Stimulated activated CD4-positive, alpha-beta T cell treated with anti-CD3 and anti-CD28 coated beads, TNF-alpha, amount 100 ng/mL, for 48 hours (primary cell): ENCODE data around the gene LRRC4.

Source experiments
- DNase-seq, 3 donors: peaks; one replicate each; pipeline ENCODE4 v3.0.0-alpha.2; 2020; ENCODE audit warnings: low read depth in 3 of 3

The LRRC4 gene

DNA sequence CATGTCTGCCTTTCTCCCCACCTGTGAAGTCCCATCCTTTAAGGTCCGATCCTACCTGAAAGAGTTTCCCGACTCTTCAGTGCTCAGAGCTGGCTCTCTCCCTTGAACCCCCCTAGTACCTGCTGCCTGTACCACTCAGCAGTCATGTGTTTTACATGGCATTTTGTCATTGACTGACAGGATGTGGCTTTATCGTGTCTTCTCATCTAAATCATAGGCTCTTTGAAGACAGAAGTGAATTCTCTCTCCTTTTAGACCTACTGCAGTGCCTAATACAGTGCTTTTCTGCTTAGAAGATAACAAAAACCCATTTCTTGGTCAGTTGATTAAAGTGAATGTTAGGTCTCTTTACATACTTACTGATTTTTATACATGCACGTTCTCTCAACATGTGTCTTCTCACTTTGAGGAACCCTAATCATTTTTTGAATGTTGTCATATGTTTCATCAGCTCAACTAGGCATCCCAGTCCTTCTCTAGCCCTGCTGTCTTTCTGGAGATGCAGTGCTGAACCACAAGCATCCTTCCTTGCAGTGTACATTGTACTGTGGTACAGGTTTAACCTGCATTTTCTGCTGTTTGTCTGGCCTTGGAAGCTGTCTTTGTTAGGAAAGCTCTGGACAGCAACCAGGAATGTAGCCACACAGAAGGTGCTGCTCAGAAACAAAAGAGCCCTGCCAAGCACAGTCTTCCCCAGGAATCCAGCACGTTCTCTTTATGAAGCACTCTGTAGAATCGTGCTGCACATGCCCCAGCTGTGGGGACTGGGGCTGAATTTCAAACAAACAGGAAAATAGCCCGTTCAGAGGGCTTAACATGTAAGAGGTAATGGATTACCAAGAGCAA, 28.1 kb upstream of the LRRC4 start:
- no peak for DNase-seq

DNA sequence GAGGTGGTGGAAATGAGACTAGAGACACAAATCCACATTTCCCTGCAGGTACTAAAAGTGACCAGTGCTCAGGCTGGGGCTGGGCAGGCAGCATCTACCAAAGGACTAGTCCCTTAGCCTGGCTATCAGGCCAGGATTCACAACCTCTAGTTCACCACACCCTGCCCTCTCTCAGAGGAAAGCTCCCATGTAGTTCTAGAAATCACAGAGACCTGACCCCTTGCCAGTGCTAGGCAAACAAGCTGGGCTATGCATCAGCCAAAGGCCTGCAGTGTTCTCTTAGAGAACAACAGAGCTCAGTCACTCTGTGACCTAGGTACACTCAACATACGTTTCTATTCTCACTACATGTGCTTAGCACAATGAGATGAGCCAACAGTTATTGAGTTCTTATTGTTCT, 26.7 kb upstream of the LRRC4 start:
- DNase-seq, result no peak

GRCh38 chr7:128056901-128057300, 25.7 kb upstream of the LRRC4 start:
- DNase-seq, result no peak

DNA sequence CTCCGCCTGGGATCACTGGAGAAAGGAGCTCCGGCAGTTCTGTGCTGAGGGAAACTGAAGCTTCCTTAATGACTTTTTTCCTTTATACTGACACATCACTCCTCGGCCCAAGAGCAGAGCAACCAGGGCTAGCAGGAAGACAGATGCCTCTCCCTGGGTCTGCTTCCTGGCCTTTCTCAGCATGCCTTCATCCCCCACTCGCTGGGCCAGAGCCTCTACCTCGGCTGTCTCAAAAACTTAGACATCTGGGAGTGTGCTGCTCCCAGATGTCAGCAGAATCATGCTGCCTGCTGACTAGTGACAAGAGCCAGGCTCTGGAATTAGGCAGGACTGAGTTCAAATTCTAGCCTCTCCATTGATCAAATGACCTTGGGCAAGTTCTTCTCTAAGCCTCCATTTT, 24.4 kb upstream of the LRRC4 start:
- DNase-seq, result no peak

GRCh38 chr7:128054511-128054910, 23.3 kb upstream of the LRRC4 start:
- DNase-seq, result no peak

DNA sequence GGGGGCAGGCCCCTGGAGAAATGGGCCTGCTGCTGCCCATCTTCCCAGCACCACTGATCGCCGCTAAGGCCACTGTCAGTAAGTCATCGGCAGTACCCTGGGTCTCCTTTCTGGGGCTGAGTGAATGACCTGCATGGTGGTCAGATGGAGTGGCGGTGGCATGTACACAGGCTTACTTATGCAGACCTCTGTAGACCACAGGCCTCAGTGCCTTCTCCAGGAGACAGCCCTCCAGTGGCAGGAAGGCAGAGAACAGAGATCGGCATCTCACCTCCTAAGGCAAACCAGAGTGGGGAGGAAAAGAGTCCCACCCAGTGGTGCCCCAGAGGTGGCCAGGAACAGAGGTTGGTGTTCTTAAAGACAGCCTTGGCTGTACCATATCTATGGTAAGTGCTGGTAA, 22.8 kb upstream of the LRRC4 start:
- no peak for DNase-seq

- no peak for DNase-seq
Observed at GRCh38 chr7:128053023-128053422, 21.8 kb upstream of the LRRC4 start.

- DNase-seq, result no peak
Observed at GRCh38 chr7:128052404-128052803, 21.2 kb upstream of the LRRC4 start.

- DNase-seq, result no peak
Observed at GRCh38 chr7:128045766-128046165, 14.5 kb upstream of the LRRC4 start.

DNA sequence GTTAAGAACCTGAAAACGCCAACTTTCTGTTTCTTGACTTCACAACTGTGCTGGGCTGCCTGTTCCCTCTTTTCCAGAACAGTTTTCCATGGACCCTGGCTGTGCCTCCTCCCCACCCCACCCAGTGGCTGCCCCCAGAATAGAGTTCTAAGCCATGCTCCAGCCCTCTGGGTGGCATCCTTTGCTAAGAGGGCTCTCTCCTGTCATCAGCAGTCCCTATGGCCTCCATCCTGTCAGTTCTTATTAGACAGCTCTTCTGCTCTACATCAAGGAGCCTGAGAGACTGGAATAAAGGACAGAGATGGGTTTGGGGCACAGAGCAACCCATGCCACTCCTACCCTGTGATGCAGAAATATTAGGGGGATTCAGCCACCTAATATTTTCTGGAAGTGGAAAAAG, 13.9 kb upstream of the LRRC4 start:
- no peak for DNase-seq

- no peak for DNase-seq
Observed at GRCh38 chr7:128044064-128044463, 12.8 kb upstream of the LRRC4 start.

GRCh38 chr7:128042012-128042411, 10.8 kb upstream of the LRRC4 start:
- no peak for DNase-seq

DNA sequence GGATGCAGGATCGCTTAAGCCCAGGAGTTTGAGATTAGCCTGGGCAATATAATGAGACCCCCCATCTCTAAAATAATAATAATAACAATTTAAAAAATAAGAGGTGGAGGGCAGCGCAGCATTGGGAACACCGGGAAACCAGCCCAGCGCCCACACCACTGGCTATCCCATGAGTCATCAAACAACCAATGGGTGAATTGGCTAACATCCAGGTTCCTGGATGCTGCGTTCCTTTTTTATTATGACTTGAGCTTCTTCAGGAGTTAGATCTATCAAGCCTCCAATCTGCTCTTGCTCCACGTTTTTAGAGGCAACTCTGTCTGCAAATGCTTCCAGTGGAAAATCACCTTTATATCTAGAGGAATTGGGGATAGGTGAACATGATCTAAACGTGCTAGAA, 10.0 kb upstream of the LRRC4 start:
- no peak for DNase-seq

- no peak for DNase-seq
Observed at GRCh38 chr7:128040205-128040604, 9.0 kb upstream of the LRRC4 start.

GRCh38 chr7:128039544-128039953, 8.3 kb upstream of the LRRC4 start:
- DNase-seq, result no peak

- no peak for DNase-seq
Observed at GRCh38 chr7:128037880-128038619, 6.8 kb upstream of the LRRC4 start.

GRCh38 chr7:128037081-128037480, 5.8 kb upstream of the LRRC4 start:
- no peak for DNase-seq

GRCh38 chr7:128036226-128036940, 5.1 kb upstream of the LRRC4 start:
- no peak for DNase-seq

- DNase-seq, result no peak
Observed at GRCh38 chr7:128035712-128036111, 4.5 kb upstream of the LRRC4 start.

- no peak for DNase-seq
Observed at GRCh38 chr7:128034825-128035224, 3.6 kb upstream of the LRRC4 start.

- no peak for DNase-seq
Observed at GRCh38 chr7:128033246-128033645, 2.0 kb upstream of the LRRC4 start.

GRCh38 chr7:128032605-128033235, 1.5 kb upstream of the LRRC4 start:
- no peak for DNase-seq
